CD4-positive, alpha-beta T cell treated with Interleukin-15 for 1 hour (primary cell): ENCODE data around the gene LNPEP.
A peak's percentile ranks its signal among the peaks of the same experiment; 100 is the strongest.
"Not testable (repeated sequence)": the region's sequence is repeated elsewhere in the genome, so short reads cannot be mapped to it uniquely, and the experiment has no call there.

Source experiments
- DNase-seq: peaks from one replicate; pipeline ENCODE4 v3.0.0-alpha.2; 2020

Gene LNPEP

DNA sequence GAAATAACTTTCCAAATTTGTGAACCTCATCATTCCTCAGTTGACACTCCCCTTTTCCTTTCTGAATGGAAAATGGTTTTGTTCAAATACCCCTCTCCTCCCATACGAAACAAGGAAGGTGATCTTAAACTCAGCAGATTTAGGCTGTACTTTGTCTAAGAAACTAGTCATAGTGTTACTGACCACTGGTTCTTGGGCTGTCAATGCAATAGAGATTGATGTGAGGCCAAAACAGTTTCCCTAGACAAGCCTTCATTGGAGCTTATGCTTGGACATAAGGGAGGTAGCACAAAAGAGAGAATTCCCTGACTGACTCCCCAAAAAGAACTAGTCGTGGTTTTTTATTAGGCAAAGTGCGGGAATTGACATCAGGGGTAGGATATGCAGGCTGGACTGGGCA lies 5.3 kb upstream of the LNPEP start:
- no peak for DNase-seq

- DNase-seq: not testable (repeated sequence)
Observed at GRCh38 chr5:96931037-96931436, 4.8 kb upstream of the LNPEP start.

GRCh38 chr5:96931605-96932004 lies 4.3 kb upstream of the LNPEP start:
- DNase-seq: no peak

DNA sequence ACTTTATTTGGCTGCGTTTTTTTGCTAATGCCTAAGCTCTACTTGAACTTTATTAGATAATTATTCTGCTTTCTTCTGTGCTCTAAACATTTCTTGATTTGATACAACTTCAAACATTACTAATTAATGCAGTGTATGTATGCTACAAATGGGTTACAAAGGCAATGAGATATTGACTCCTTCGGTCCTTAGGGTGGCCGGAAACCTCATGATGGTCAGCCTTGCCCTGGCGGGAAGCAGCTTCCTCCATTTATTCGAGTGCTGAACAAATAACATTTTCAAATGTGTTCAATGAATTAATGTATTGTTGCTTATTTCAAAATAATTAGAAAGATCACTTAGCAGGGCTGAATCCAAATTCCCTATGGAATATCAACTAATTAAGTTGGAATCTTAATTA lies 3.9 kb upstream of the LNPEP start:
- DNase-seq: no peak

DNA sequence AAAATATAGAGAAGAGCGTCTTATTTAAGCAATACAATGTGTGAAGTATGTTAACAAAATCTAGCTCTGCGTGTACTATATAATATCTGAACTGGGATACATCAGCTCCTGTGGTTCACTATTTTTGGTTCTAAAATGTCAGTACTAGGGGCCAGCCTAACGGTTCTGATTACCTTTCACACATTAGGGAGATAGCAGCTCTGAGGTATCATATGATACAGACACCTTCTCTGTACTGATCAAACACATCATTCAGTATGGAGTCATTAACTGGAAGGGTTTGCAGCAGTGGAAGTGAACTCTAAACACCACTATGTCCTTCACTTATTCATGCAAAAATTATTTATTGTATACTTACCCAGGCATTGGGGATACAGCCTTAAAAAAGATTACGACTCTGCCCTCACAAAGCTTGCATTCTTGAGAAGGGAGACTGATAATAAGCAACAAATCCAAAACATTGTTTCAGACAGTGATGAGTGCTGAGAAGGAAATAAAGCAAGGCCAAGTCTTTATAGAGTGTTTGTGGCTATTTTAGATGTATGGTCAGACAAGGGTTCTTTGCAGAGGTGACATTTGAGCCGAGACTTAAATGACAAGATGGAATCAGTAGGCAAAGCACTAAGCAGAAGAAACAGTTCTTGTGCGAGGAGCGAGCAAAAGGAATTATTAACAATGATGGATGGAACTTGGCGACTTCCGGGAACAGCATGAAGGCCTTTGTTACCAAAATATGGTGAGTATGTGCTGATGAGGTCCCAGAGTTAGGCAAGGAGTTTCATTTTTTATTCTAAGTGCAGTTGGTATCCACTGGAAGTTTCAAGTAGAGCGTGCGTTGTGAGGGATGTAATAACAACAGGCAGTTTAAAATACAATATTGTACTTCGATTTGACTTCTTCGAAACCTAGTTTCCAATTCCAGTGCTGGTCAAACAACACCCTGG lies 1.8 kb upstream of the LNPEP start:
- no peak for DNase-seq

- peak; percentile 96 for DNase-seq
Observed at GRCh38 chr5:96934708-96935558, 947 bp upstream of the LNPEP start.

GRCh38 chr5:96936431-96937320 lies 796 bp downstream of the LNPEP start:
- peak; percentile 44 for DNase-seq

- no peak for DNase-seq
Observed at GRCh38 chr5:96940586-96940985, 4.7 kb downstream of the LNPEP start.

GRCh38 chr5:96941140-96941539 lies 5.3 kb downstream of the LNPEP start:
- DNase-seq: no peak

GRCh38 chr5:96942078-96942477 lies 6.2 kb downstream of the LNPEP start:
- DNase-seq: no peak

DNA sequence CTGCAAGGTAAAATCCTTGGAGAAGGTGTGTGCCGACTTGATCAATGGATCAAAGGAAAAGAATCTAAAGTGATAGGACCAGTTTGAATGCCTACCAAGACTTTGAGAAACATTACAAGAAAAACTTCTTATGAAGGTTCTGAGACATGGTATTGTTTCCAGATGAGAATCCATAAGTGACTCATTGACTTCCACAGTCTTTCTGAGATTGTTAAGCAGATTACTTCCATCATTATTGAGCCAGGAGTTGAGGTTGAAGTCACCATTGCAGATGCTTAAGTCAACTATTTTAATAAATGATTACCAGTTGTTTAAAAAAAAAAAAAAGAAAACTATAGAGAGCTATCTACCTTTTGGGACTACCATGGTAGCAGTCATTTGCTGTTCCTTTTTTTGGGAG lies 7.0 kb downstream of the LNPEP start:
- no peak for DNase-seq

DNA sequence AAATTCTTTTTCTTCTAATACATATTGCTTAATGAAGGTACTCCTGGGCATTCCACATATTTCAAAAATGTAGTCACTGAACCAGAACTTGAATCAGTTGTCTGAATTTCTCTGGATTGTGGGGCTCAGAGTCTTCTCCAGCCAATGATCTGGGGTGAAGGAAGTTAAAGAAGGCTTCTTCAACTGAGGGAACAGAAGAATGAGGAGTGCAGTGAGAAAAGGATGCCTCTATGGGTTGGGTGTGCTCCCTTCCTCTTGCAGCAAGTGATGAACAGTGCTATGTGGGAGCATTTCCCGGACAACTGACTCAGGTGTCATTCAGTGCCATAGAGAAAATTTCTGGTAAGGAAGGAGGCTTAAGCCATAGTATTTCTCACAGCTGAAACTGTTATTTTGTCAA lies 7.9 kb downstream of the LNPEP start:
- no peak for DNase-seq

GRCh38 chr5:96945144-96945897 lies 9.4 kb downstream of the LNPEP start:
- no peak for DNase-seq

GRCh38 chr5:96946381-96946780 lies 10.5 kb downstream of the LNPEP start:
- DNase-seq: no peak

DNA sequence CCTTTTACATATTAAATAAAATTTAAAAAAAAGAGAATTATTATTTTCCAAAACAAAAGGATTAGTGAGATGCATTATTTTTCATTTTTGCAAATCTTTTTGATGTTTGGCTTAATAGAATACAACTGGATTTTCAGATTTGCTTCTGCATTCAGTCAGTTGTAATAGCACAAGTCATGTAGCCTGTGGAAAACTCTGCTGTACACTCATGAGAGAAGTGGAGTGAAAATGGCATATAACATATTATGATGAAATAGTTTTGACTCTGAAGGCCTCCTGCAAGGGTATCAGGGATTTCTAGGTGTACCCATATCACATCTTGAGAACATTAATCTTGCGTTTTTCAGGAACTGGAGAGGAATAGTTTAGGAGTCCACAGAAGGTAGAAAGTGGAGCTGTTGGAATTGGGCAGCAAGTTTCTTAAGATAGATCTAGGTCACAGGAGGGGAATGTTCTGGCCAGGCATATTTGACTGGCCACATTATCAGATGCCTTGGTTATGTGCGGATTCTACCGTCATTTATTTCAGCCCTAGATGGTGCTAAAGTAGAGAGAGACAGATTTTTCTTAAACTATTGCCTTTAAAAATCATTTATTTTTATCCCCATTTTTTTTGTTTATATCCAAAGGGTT lies 16.4 kb downstream of the LNPEP start:
- no peak for DNase-seq

DNA sequence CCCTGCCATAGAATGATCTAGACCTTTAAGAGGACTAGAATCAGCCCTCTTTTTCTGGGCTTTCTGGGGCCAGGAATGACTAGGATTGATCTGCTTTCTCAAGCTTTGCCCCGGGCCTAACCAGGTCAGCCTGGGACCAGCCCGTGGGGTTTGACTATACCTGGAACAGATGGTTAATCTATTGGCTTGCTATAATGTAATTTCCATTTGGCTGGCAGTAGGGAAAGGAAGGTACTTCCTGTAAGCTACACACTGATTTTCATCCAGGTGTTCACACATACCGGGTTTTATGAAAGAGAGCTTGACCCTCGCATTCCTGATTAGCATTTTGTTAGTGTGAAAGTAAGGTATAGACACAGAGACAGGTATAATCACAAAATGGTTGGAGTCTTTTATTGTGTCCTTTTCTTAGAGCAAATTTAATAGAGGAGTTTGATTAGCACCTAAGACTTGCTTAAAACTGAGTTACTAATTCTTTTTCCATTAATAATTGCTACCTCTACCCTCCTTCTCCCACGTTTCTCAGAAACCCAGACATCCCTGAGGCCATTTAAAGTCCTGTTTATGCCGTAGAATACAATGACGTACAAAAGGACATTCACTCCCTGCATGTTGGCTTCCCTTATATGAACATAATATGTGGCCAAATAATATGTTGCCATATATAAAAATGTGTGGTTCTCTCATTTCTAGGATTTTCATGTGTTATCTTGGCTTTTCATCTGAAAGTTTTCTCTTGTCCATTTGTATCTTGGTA lies 17.3 kb downstream of the LNPEP start:
- no peak for DNase-seq

- DNase-seq: no peak
Observed at GRCh38 chr5:96957254-96958049, 21.6 kb downstream of the LNPEP start.

DNA sequence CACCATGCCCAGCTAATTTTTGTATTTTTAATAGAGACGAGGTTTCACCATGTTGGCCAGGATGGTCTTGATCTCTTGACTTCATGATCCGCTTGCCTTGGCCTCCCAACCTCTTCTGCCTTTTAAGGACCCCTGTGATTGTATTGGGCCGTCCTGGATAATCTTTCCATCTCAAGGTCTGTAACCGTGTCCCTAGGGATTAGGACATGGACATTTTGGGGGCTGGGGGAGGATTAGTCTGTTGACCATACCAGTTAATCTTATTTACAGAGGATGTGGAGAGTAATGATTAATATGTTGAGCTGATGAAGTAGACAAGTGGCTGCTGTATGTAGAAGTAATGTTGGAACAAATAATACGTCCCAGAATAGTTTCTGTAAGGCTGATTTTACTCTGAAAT lies 23.1 kb downstream of the LNPEP start:
- no peak for DNase-seq

GRCh38 chr5:96961053-96961452 lies 25.2 kb downstream of the LNPEP start:
- DNase-seq: no peak

GRCh38 chr5:96962540-96962991 lies 26.7 kb downstream of the LNPEP start:
- DNase-seq: no peak
